SK-N-SH (cell line): ENCODE data around the gene C1QC. TPM values are rescaled to one million over a fixed set of nuclear protein-coding genes. Genes with fewer than 3 reads are reported as not detected.

Experiments
- CTCF ChIA-PET: fragments of 300-600, 350-600 bp; formaldehyde crosslinking; extraction: SDS; loops from one replicate; lab custom pipeline; 2021; lab: Yijun Ruan, JAX
- POLR2A ChIA-PET: fragments of 350-600 bp; sonication (Branson Sonifier 250); formaldehyde crosslinking; extraction: SDS; loops from one replicate; lab custom pipeline; 2020; ENCODE audit warnings: antibody characterized with exemption, inconsistent platforms; lab: Yijun Ruan, JAX
- DNase-seq: peaks from one replicate; pipeline ENCODE4 v3.0.0; 2012
- H2AFZ ChIP-seq: fragments of 200-600 bp; sonication (generic); 2 replicates; pipeline ENCODE4 v1.8.1; 2016; ENCODE audit warnings: antibody characterized with exemption, mild to moderate bottlenecking, low read depth
- H3F3A ChIP-seq: fragments of 200-600 bp; sonication (generic); replicated peaks from 2 replicates; pipeline ENCODE3; 2016; ENCODE audit warnings: antibody characterized with exemption, mild to moderate bottlenecking; ENCODE audit not compliant: insufficient read depth
- H3K27ac ChIP-seq, 2 experiments: fragments of 200-500 bp in 1 of 2; fragments of 200-600 bp in 1 of 2; sonication (Bioruptor generic) in 1 of 2; sonication (generic), shearing (Covaris generic) in 1 of 2; 2 replicates each; pipeline versions ENCODE4 v1.5.1 to v1.6.1; 2014 to 2016; ENCODE audit warnings: low read depth in 2 of 2, inconsistent platforms in 1 of 2, low read length in 1 of 2, mild to moderate bottlenecking in 1 of 2, mixed read lengths in 1 of 2
- H3K27me3 ChIP-seq: fragments of 200-600 bp; sonication (generic), shearing (Covaris generic); 2 replicates; pipeline ENCODE4 v1.6.1; 2016; ENCODE audit warnings: mixed run types; ENCODE audit not compliant: insufficient read depth
- H3K36me3 ChIP-seq, 2 experiments: fragments of 200-500 bp in 1 of 2; fragments of 200-600 bp in 1 of 2; sonication (Bioruptor generic) in 1 of 2; sonication (generic) in 1 of 2; replicated peaks in 1 of 2; 2 replicates each; pipeline versions ENCODE3 to v1.5.1; 2014 to 2016; ENCODE audit warnings: low read length in 1 of 2, mild to moderate bottlenecking in 1 of 2; ENCODE audit not compliant: insufficient read depth in 2 of 2, control insufficient read depth in 1 of 2
- H3K4me1 ChIP-seq, 2 experiments: fragments of 200-500 bp in 1 of 2; fragments of 200-600 bp in 1 of 2; sonication (Bioruptor generic) in 1 of 2; sonication (generic), shearing (Covaris generic) in 1 of 2; 2 replicates each; pipeline versions ENCODE4 v1.5.1 to v1.6.1; 2014 to 2016; ENCODE audit warnings: low read depth in 1 of 2, low read length in 1 of 2, mixed run types in 1 of 2; ENCODE audit not compliant: insufficient read depth in 2 of 2, control insufficient read depth in 1 of 2
- H3K4me2 ChIP-seq: fragments of 200-600 bp; sonication (generic), shearing (Covaris generic); 2 replicates; pipeline ENCODE4 v1.6.1; 2017; ENCODE audit warnings: mixed run types
- H3K4me3 ChIP-seq, 2 experiments: fragments of 200-500 bp in 1 of 2; fragments of 200-600 bp in 1 of 2; sonication (Bioruptor generic) in 1 of 2; sonication (generic), shearing (Covaris generic) in 1 of 2; 2 replicates each; pipeline versions ENCODE4 v1.5.1 to v1.8.1; 2014 to 2016; ENCODE audit warnings: low read depth in 2 of 2, inconsistent platforms in 1 of 2, low read length in 1 of 2, mild to moderate bottlenecking in 1 of 2, mixed read lengths in 1 of 2, moderate library complexity in 1 of 2
- H3K79me2 ChIP-seq: fragments of 200-600 bp; sonication (generic); 2 replicates; pipeline ENCODE4 v1.8.1; 2017; ENCODE audit warnings: mild to moderate bottlenecking; ENCODE audit not compliant: insufficient read depth
- H3K9ac ChIP-seq: fragments of 200-600 bp; sonication (generic); 2 replicates; pipeline ENCODE4 v1.6.1; 2017; ENCODE audit warnings: mixed run types
- H3K9me2 ChIP-seq: fragments of 200-600 bp; sonication (generic); 2 replicates; pipeline ENCODE4 v1.6.1; 2017; ENCODE audit warnings: mixed run types
- H3K9me3 ChIP-seq: fragments of 200-600 bp; sonication (generic); 2 replicates; pipeline ENCODE4 v1.6.1; 2017; ENCODE audit warnings: mixed run types, mild to moderate bottlenecking, moderate library complexity
- H4K20me1 ChIP-seq: fragments of 200-600 bp; sonication (generic); 2 replicates; pipeline ENCODE4 v1.6.1; 2017; ENCODE audit warnings: mild to moderate bottlenecking, mixed run types; ENCODE audit not compliant: insufficient read depth
- CHD2 ChIP-seq: fragments of 150-350 bp; IDR thresholded peaks from 2 replicates; pipeline ENCODE4 v1.6.1; 2018; ENCODE audit warnings: low read length; ENCODE audit not compliant: partially characterized antibody
- FOSL2 ChIP-seq: IDR thresholded peaks from 2 replicates; pipeline ENCODE4 v1.4.0; 2012; ENCODE audit warnings: low read depth, mild to moderate bottlenecking, moderate library complexity, borderline replicate concordance
- MAX ChIP-seq: IDR thresholded peaks from 2 replicates; pipeline ENCODE4 v1.4.0; 2012; ENCODE audit warnings: low read depth
- RAD21 ChIP-seq: IDR thresholded peaks from 2 replicates; pipeline ENCODE4 v1.6.1; 2012; ENCODE audit warnings: mild to moderate bottlenecking, low read length
- SMC3 ChIP-seq: IDR thresholded peaks from 2 replicates; pipeline ENCODE4 v1.6.1; 2012; ENCODE audit warnings: low read depth, low read length, improper control_type of control experiment
- TCF12 ChIP-seq: IDR thresholded peaks from 2 replicates; pipeline ENCODE4 v1.4.0; 2012
- TEAD4 ChIP-seq: IDR thresholded peaks from 2 replicates; pipeline ENCODE4 v1.4.0; 2012; ENCODE audit warnings: mild to moderate bottlenecking, borderline replicate concordance; ENCODE audit not compliant: insufficient read depth
- ZBTB33 ChIP-seq: IDR thresholded peaks from 2 replicates; pipeline ENCODE4 v1.4.0; 2012; ENCODE audit warnings: low read depth, borderline replicate concordance
- WGBS: methylation state at CpG from one replicate; pipeline ENCODE4 v1.1.6; 2017; ENCODE audit warnings: low lambda C conversion rate; 5-methylcytosine and 5-hydroxymethylcytosine counted together
- polyA plus RNA-seq, 3 experiments: library from polyadenylated mRNA; depleted of rRNA; stranded (reverse); fragments of >200 nt; gene quantifications; 2 replicates each; pipeline ENCODE4 v1.2.3, GENCODE V29; 2012
- TF ChIP-seq, protein P1 (sequence below): fragments of 150-350 bp; IDR thresholded peaks from 2 replicates; pipeline ENCODE4 v1.6.1; 2017; ENCODE audit warnings: antibody characterized with exemption, low read length, low read depth, borderline replicate concordance
- TF ChIP-seq, protein P2 (sequence below): fragments of 200-600 bp; sonication (generic); IDR thresholded peaks from 2 replicates; pipeline ENCODE4 v1.6.1; 2017; ENCODE audit warnings: antibody characterized with exemption, mild to moderate bottlenecking, moderate library complexity
- TF ChIP-seq, protein P3 (sequence below): IDR thresholded peaks from 2 replicates; pipeline ENCODE4; 2012

C1QC gene
- polyA plus RNA-seq, 1 of the 3 experiments (the other 2 are of a cell fraction) = not detected

- TF ChIP-seq, protein P1, sequence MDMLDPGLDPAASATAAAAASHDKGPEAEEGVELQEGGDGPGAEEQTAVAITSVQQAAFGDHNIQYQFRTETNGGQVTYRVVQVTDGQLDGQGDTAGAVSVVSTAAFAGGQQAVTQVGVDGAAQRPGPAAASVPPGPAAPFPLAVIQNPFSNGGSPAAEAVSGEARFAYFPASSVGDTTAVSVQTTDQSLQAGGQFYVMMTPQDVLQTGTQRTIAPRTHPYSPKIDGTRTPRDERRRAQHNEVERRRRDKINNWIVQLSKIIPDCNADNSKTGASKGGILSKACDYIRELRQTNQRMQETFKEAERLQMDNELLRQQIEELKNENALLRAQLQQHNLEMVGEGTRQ = no peak
- no peak for TF ChIP-seq FOSL2
- no peak for TF ChIP-seq SMC3
- TF ChIP-seq TEAD4 = no peak
- TF ChIP-seq, protein P2, sequence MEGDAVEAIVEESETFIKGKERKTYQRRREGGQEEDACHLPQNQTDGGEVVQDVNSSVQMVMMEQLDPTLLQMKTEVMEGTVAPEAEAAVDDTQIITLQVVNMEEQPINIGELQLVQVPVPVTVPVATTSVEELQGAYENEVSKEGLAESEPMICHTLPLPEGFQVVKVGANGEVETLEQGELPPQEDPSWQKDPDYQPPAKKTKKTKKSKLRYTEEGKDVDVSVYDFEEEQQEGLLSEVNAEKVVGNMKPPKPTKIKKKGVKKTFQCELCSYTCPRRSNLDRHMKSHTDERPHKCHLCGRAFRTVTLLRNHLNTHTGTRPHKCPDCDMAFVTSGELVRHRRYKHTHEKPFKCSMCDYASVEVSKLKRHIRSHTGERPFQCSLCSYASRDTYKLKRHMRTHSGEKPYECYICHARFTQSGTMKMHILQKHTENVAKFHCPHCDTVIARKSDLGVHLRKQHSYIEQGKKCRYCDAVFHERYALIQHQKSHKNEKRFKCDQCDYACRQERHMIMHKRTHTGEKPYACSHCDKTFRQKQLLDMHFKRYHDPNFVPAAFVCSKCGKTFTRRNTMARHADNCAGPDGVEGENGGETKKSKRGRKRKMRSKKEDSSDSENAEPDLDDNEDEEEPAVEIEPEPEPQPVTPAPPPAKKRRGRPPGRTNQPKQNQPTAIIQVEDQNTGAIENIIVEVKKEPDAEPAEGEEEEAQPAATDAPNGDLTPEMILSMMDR = no peak
- TF ChIP-seq TCF12 = no peak
- TF ChIP-seq CHD2 = no peak
These were observed 30.5 kb upstream of the C1QC start (continued) for GRCh38 chr1:22612671-22613571.

DNA sequence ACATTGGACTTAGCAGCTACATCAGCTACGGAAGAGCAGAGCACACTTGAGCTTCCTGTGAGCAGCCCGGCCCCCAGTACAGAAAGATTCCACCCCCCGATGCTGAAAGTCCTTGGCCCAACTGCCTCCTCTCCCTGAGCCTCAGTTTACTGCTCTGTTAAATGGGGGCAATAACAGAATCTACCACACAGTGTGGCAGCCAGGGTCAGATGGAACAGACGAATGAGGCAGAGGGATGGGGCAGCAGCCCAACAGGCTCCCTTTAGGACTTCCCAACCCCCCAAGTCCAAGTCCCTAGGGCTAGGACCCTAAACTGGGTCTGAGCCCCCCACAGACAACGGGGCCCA is 29.9 kb upstream of the C1QC start:
- H3K79me2 ChIP-seq = no peaks in the 10 kb centered on the region
- H4K20me1 ChIP-seq = no peaks in the 10 kb centered on the region
- H3K27me3 ChIP-seq = no peaks in the 10 kb centered on the region; the same call in none of the 2 replicates
- DNase-seq = no peak
- TF ChIP-seq ZBTB33 (no peak), MAX (no peak), RAD21 (no peak)
- TF ChIP-seq, protein P3, sequence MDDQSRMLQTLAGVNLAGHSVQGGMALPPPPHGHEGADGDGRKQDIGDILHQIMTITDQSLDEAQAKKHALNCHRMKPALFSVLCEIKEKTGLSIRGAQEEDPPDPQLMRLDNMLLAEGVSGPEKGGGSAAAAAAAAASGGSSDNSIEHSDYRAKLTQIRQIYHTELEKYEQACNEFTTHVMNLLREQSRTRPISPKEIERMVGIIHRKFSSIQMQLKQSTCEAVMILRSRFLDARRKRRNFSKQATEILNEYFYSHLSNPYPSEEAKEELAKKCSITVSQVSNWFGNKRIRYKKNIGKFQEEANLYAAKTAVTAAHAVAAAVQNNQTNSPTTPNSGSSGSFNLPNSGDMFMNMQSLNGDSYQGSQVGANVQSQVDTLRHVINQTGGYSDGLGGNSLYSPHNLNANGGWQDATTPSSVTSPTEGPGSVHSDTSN = no peak
- POLR2A ChIA-PET = no interaction called here
- no CpG with 5 or more reads among the region's 5 CpGs for WGBS
- no peak overlapping the region for H3K27ac ChIP-seq
- no peak overlapping the region for H2AFZ ChIP-seq
- CTCF ChIA-PET = interaction anchor here (0.7 to 2.5 kb wide), 5 partner anchors 9 to 834 kb away, joined by 3 to 12 read pairs (median 4); no protein-coding TSS in a partner anchor
- H3K36me3 ChIP-seq = no peaks in the 10 kb centered on the region
- no peaks in the 10 kb centered on the region for H3K9me2 ChIP-seq
- H3K9ac ChIP-seq = no peak overlapping the region
- no peak overlapping the region for H3K4me3 ChIP-seq
- H3F3A ChIP-seq = no peaks in the 10 kb centered on the region
- H3K4me2 ChIP-seq = no peak overlapping the region
- peaks cover 0 to 4% of the 10 kb centered on the region in 2 experiments; a peak in 1 of 4 replicates for H3K4me1 ChIP-seq
- H3K9me3 ChIP-seq = no peaks in the 10 kb centered on the region
